Right ventricle myocardium inferior (tissue), 1 donor: Measurements from ENCODE around the gene SLAMF6. TPM values are rescaled to one million over a fixed set of nuclear protein-coding genes. Genes with fewer than 3 reads are reported as not detected.
"Not testable (repeated sequence)": the region's sequence is repeated elsewhere in the genome, so short reads cannot be mapped to it uniquely, and the experiment has no call there.

Source experiments
- ATAC-seq: fragments of 200-7000 bp; cut with Tn5 transposase; one replicate; pipeline ENCODE4 v1.9.1; 2020; ENCODE audit warnings: mild to moderate bottlenecking, moderate library complexity
- DNase-seq: peaks from one replicate; pipeline ENCODE4 v3.0.0; 2021; ENCODE audit errors: missing footprints
- intact Hi-C: fragments of 100-400 bp; cut with DNase I; formaldehyde crosslinking; loops from one replicate; pipeline ENCODE4 v1.11.0; 2022
- total RNA-seq: library from RNA; stranded (reverse); fragmentation: NEBNext Ultra II Directional; extraction: Animal tissue kit (Norgen Biotek cat#: 25700); gene quantifications from one replicate; pipeline ENCODE4 v1.2.1, GENCODE V29; 2021
- donor health status: DM: no; HTN: yes; CAD: no; lungs with severe emphysema.

SLAMF6 gene
- total RNA-seq, 1 donor from 2014 or later = 0.46 TPM

DNA sequence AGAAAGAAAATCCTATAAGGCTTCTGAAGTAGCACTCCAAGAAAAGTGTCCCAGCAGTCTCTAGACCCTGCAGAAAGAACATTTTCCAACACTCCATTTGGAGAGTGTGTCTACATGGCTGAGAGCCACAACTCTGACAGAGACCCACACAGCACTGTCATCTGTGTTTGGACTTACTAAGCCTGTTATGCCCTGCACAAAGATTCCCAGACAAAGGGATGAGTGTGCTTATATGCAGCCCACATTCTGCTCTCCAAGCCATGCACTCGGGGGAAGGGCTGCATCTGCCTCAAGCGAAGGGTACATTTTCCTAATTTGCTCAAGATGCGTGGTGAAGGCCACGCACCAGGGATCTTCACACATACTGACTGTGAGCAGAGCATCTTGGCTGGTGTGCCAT is 24.4 kb upstream of the SLAMF6 start:
- no peak for DNase-seq
- no peak for ATAC-seq
- intact Hi-C loops = no loop called here

DNA sequence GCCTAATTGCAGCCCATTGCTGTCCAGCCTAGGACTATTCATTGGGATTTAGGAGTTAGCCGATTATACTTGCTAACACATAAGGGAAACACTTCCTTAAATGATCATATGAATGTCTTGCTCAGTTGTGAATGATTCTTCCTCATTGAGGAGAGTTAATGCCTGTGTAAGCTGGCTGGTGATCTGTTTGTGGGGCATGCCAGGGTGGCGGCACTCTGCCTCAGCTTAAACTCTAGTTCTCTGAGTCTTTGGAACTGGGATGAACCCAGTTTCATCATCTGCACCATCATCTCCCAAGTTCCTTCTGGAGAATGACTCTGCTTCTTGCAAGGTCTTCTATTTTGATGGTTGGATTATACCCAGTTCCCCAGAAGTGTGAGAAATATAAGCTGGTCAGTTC is 23.9 kb upstream of the SLAMF6 start:
- ATAC-seq (peak; percentile 63), DNase-seq (no peak)
- intact Hi-C loops = no loop called here

DNA sequence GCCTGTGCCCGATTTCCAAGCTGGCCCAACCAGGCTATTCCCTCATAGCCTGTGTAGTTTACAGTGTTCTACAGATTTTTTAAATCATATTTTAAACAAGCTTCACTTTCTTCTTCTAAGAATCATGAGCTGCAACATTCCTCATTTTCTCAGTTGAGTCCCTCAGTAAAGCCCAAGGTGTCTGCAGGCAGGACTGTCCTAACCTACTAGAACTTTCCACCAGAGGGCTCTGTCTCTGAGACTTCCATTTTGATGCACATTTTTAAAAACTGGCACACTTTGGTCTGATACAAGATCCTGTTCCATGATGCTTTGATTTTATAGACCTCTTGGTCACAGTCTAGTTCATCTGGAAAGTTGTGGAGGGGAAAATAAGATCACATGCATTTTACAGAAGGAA is 21.6 kb upstream of the SLAMF6 start:
- no peak for DNase-seq
- intact Hi-C loops = no loop called here
- no peak for ATAC-seq

DNA sequence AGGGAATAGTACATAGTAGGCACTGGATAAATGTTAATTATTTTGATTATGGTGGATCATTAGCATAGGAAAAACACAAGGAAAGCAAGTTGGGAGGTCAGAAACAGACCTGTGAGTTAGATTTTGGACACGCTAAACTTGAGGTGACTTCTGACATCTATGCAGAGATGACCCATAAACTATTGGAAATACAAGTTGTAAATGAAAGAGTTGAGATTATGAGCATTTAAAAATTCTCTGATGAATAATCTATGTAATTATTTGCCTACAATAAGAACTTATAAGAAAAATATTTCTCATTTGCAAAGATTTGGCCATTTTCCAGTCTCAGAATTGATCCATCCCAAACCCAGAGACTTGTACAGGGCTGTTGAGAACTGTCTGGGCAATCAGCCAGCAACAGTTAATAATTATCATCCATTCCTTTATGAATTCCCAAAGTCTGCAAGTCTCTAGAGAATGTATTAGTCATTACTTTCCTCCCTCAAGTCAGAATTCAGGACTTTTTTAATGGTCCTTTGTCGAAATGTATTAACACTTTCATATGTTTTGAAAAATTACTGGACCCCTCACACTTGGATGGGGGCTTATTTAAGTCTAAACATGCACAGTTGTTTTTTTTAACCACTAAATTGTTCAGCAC is 19.4 kb upstream of the SLAMF6 start:
- no peak for DNase-seq
- intact Hi-C loops = no loop called here
- no peak for ATAC-seq

DNA sequence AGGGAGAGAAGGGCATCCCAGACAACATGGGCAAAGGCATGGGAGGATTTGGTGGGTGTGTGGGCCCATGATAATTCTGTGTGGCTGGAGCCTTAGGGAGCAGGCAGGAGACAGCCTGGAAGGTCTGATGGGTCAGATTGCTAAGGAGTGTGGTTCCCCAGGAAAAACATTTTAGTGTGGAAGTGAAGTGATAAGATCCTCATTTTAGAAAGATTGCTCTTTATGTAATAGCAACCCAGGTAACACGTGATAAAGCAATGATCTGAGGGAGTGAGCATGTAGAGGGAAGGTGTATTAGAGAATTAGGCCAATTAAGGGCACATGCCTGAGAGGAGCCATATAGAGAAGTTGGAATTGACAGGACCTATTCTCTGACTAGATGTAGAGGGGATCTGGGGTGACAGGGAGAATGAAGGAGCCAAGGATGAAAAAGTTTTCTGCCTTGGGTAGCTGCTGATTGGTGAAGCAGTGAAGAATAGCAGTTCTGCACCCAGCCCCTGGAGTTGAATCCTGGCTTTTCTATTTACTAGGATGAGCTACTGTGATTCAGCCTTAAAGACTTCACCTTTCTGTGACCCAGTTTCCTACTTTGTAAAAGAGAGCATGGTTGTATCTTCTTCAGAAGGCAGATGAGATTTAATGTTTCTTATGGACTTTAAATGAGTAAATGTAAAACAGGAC is 18.7 kb upstream of the SLAMF6 start:
- DNase-seq (no peak), ATAC-seq (no peak)

DNA sequence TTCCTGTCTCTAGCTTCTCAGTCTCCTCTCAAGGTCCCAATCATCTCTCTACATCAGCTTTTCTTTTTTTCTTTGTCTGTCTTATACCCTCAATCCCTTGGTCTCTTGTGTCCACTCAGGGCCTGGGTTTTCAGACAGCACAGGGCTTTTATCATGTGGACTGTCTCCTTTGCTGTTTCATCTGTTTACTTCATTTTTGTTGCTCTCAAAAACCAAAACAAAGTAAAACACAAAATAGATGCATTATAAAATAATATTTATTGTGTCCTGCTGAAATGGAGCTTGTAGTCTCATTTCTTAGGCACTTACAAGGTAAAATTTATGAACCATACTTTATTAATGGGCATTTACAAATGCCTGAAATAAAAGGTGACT is 17.8 kb upstream of the SLAMF6 start:
- ATAC-seq (no peak), DNase-seq (no peak)
- intact Hi-C loops = no loop called here

More for the DNA sequence above, 18.7 kb upstream of the SLAMF6 start:
- intact Hi-C loops = no loop called here

DNA sequence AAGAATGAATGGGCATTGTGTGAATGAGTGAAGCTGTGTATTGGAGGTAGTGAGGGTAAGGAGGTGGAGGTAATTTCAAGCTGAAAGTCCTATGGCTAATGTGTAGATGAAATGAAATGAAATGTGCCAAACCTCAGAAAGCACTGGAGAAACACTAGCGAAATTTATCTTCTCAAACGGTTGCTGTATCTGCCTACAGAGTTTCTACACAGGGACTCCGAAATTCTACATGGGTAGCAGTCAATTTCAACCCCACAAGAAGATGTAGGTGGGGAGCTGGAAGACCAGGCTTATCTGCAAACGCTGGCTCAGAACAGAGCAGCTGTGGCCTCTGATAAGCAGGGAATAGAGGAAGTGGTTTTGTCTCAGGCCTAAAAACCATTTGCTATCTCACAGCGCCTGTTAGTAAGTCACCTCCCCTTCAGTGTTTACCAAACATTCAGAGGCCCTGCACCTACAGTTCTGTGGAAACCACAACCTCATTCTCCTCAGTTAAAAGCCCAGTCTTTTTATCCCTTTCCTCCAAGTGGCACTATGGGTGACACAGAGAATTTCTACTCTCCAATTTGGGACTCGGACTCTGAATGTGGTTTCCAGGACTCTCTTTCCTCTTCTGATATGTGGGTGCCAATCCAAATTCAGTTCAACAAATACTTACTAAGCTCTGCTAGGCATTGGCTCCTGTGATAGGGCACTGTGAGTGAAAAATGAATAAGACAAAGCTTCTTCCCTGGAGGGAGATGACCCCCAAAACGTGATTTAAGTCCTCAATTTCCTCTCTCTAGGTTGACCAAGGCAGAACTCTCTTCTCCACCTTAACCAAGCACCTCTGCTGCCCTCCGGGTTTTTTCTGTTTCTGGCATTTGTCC is 17.2 kb upstream of the SLAMF6 start:
- intact Hi-C loops = no loop called here
- ATAC-seq = no peak

DNA sequence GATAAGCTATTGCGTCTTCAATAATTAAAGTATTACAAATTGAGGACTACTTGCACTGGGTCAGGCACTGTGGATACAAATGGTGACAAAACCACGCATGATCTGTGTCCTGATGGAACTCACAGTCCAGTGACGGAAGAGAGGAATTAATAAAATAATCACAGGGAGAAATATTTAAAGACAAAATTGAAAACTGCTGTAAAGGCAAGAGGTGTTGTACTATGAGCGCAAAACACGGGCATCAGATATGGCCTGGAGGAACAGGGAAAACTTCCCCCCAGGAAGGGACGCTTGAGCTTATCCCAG is 16.6 kb upstream of the SLAMF6 start:
- intact Hi-C loops = no loop called here
- DNase-seq (no peak), ATAC-seq (no peak)

More for the DNA sequence above, 17.2 kb upstream of the SLAMF6 start:
- no peak for DNase-seq

DNA sequence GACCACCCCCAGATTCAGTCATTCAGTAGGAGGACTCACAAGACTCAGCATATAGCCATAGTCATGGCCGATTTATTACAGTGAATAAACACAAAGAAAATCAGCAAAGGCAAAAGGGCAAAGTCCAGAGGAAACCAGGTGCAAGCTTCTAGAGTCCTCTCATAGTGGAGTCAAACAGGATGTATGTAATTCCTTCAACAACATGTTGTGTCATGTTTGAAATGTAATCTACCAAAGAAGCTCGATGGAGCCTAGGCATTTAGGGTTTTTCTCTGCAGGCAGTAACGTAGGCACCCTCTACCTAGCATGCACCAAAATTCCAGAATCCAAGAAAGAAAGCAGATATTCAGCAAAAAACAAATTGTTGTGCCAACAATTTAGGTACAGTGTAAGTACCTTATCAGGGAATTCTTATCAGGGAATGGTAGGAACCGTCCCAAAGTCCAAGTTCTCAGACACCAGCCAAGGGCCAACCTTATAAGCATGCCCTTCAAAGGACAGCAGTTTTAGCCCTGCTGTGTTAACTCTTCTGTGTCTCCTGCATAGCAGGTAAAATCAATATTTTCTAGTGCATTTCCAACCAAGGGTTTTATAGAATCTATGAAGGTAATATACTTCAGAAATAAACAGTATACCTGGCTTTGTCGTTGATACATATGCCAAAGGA is 16.1 kb upstream of the SLAMF6 start:
- ATAC-seq = no peak

DNA sequence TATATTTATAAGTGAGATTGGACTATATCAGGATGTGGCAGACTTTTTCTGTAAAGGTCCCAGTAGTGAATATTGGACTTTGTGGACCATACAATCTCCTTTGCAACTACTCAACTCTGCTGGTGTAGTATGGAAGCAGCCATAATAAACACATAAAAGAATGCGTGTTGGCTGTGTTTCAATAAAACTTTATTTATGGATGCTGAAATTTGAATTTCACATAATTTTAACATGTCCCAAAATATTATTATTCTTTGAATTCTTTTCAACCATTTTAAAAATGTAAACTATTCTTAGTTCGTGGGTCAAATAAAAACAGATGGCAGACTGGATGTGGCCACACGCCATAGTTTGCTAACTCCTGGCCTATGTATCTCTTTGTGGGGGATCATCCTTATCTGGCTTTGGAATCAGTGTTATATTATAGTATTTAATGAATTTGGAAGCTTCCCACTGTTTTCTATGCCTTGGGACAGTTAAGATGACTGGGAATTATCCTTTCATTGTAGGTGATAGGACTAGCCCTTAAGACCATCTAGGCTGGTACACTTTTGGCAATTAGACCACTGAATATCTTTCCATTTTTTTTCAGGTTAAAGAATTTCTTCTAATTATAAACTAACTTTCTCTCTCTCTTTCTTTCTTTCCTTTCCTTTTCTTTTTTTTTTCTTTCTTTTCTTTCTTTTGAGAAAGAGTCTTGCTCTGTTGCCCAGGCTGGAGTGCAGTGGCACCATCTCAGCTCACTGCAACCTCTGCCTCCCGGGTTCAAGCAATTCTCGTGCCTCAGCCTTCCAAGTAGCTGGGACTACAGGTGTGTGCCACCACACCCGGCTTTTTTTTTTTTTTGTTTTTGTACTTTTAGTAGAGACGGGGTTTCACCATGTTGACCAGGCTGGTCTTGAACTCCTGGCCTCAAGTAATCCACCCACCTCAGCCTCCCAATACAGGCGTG is 14.9 kb upstream of the SLAMF6 start:
- DNase-seq (no peak), ATAC-seq (no peak)
- intact Hi-C loops = no loop called here

More for the DNA sequence above, 16.1 kb upstream of the SLAMF6 start:
- intact Hi-C loops = no loop called here
- no peak for DNase-seq

DNA sequence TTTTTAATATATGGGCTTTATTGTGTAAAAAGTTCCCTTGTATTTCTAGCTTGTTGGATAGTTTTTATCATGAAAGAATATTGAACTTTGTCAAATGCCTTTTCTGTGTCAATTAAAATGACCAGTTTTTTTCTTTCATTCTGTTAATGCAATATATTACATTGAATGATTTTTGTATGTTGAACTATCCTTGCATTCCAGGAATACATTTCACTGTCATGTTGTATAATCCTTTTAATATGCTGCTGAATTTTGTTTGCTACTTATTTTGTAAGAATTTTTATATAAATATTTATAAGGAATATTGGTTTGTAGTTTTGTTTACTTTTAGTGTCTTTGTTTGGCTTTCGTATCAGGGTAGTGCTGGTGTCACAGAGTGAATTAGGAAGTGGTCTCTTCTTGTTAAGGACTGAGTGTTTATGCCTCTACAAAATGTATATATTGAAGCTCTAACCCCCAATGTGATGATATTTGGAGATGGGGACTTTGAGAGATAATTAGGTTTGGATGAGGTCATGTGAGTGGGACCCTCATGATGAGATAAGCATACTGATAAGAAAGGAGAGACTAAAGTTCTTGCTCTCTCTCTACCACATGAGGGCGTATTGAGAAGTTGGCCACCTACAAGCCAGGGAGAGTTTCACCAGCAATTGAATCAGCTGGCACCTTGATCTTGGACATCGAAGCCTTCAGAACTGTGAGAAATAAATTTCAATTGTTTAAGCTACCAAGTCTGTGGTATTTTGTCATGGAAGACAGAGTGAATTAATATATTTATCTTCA is 12.0 kb upstream of the SLAMF6 start:
- intact Hi-C loops = no loop called here
- ATAC-seq (no peak), DNase-seq (no peak)

DNA sequence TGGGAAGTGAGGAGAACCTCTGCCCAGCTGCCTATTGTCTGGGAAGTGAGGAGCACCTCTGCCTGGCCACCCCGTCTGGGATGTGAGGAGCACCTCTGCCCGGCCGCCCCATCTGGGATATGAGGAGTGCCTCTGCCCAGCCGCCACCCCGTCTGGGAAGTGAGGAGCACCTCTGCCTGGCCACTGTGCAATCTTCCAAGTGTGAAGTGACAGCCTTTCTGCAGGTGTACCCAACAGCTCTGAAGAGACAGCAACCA is 9.4 kb upstream of the SLAMF6 start:
- intact Hi-C loops, DNase-seq, ATAC-seq: not testable (repeated sequence)

DNA sequence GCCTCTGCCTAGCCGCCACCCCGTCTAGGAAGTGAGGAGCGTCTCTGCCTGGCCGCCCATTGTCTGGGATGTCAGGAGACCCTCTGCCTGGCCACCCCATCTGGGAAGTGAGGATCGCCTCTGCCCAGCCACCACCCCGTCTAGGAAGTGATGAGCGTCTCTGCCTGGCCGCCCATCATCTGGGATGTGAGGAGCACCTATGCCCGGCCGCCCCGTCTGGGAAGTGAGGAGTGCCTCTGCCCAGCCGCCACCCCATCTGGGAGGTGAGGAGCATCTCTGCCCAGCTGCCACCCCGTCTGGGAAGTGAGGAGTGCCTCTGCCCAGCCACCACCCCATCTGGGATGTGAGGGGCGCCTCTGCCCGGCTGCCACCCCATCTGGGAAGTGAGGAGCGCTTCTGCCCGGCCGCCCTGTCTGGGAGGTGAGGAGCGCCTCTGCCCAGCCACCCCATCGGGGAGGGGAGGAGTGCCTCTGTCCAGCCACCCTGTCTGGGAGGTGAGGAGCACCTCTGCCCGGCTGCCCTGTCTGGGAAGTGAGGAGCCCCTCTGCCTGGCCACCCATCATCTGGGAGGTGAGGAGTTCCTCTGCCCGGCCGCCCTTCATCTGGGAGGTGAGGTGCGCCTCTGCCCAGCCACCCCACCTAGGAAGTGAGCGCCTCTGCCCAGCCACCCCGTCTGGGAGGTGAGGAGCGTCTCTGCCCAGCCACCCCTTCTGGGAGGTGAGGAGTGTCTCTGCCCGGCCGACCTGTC is 8.9 kb upstream of the SLAMF6 start:
- intact Hi-C loops, DNase-seq, ATAC-seq: not testable (repeated sequence)

DNA sequence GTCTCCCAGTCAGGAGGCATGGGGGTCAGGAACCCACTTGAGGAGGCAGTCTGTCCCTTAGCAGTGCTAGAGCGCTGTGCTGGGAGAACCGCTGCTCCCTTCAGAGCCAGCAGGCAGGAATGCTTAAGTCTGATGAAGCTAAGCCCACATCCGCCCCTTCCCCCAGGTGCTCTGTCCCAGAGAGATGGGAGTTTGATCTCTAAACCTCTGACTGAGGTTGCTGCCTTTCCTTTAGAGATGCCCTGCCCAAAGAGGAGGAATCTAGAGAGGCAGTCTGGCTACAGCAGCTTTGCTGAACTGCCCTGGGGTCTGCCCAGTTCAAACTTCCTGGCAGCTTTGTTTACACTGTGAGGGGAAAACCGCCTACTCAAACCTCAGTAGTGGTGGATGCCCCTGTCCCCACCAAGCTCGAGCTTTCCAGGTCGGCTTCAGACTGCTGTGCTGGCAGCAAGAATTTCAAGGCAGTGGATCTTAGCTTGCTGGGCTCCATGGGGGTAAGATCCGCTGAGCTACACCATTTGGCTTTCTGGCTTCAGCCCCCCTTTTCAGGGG is 6.4 kb upstream of the SLAMF6 start:
- ATAC-seq, DNase-seq, intact Hi-C loops: not testable (repeated sequence)

DNA sequence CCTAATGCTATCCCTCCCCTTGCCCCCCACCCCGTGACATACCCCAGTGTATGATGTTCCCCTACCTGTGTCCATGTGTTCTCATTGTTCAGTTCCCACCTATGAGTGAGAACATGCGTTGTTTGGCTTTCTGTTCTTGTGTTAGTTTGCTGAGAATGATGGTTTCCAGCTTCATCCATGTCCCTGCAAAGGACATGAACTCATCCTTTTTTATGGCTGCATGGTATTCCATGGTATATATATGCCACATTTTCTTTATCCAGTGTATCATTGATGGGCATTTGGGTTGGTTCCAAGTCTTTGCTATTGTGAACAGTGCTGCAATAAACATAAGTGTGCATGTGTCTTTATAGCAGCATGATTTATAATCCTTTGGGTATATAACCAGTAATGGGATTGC is 734 bp upstream of the SLAMF6 start:
- intact Hi-C loops, ATAC-seq: not testable (repeated sequence)

DNA sequence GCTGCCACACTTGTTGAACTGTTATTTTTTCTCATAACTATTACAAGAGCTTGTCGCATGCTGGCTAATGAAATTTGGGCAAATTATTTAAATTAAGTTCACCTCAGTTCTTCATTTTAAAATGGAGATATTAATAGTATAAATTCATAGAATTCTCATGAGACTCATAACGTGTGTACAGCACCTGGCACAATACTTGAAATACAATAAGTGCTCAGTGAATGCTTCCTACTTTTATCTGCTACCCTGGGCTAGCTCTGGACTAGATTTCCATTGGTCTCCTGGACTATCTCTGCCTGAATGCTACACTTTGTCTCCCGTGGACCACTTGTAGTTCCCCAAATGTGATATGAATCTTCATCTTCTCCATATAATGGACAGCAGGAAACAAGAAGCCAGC is 919 bp downstream of the SLAMF6 start:
- ATAC-seq (no peak), DNase-seq (no peak)
- intact Hi-C loops = no loop called here

More for the DNA sequence above, 734 bp upstream of the SLAMF6 start:
- DNase-seq = not testable (repeated sequence)

DNA sequence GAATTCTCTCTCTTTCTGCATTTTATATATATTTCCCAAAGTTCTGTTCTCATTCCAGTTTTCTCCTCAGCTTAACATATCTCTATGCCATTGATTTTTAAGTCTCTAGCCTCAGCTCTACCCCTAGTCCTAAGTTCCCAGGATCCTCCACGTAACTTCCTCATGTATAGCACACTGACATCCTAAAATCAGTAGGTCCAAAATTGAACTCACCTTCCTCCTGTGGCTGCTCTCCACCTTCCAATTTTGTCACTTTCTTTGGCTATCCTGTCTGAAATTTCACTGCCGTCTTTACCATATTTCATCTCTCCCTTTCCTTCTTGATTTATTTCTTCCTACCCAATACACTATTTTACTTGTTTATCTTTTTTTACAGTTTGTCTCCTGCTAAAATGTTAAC is 1.5 kb downstream of the SLAMF6 start:
- DNase-seq = no peak
- intact Hi-C loops = no loop called here
- ATAC-seq = no peak
